Large intestine (tissue), 3 donors: ENCODE results near the gene PCBP3. TPM values are rescaled to one million over a fixed set of nuclear protein-coding genes. Genes with fewer than 3 reads are reported as not detected.

Source experiments
- DNase-seq, 2 donors: peaks; one replicate each; pipeline versions ENCODE4 v3.0.0 to v3.0.0-alpha.2; 2013
- H3K27ac ChIP-seq: one replicate; pipeline ENCODE4 v1.5.1; 2013; ENCODE audit warnings: low read length
- H3K27me3 ChIP-seq: 2 replicates; pipeline ENCODE4 v1.6.1; 2013; ENCODE audit warnings: low read length; ENCODE audit not compliant: control insufficient read depth, insufficient read depth
- H3K36me3 ChIP-seq: 2 replicates; pipeline ENCODE4 v1.6.1; 2013; ENCODE audit warnings: low read length; ENCODE audit not compliant: control insufficient read depth, insufficient read depth
- H3K4me1 ChIP-seq: one replicate; pipeline ENCODE4 v1.6.1; 2013; ENCODE audit warnings: low read length; ENCODE audit not compliant: control insufficient read depth, insufficient read depth
- H3K4me3 ChIP-seq: one replicate; pipeline ENCODE4 v1.5.1; 2013; ENCODE audit warnings: low read length
- H3K9me3 ChIP-seq: one replicate; pipeline ENCODE4 v1.6.1; 2013; ENCODE audit warnings: mild to moderate bottlenecking, low read depth, low read length, moderate library complexity; ENCODE audit not compliant: control insufficient read depth
- WGBS: methylation state at CpG from one replicate; pipeline ENCODE4 v1.1.5; 2013; ENCODE audit warnings: low lambda C conversion rate; ENCODE audit not compliant: insufficient coverage; 5-methylcytosine and 5-hydroxymethylcytosine counted together
- polyA plus RNA-seq: library from polyadenylated mRNA; unstranded; fragments of 120-200 nt; gene quantifications from one replicate; pipeline ENCODE4 v1.2.1, GENCODE V29; 2013

PCBP3 gene
- polyA plus RNA-seq, 1 donor: 7.4 TPM

DNA sequence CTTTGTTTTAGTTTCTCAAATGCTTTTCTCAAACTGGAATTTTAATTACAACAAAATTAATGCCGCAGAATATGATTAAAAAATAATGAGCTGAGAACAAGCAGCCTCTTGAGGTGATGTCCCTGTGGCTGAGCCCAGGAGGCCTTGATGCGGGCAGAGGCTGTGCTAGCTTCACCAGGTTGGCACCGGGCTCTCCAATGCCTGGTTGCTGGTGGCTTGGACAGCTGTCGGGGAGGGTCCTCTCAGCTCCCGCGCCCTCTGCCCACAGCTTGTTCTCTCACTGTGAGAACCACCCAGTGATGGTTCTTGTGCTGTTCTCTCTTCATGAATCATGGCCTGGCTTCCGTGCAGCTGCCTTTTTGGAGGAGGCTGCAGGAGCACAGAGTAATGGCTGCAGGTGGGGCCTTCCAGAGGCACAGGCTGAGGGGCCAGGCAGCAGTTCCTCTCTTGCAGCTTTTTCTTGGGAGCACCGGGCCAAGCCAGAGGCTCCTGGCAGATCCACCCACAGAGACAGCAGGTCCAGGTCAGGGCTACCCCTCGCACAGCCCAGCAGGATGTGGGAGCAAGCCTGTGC is 156.3 kb downstream of the PCBP3 start:
- Histone ChIP-seq H3K9me3 (no peaks in the 10 kb centered on the region), H3K27me3 (no peaks in the 10 kb centered on the region), H3K27ac (no peak overlapping the region), H3K36me3 (no peaks in the 10 kb centered on the region), H3K4me3 (no peak overlapping the region), H3K4me1 (peaks cover 4% of the 10 kb centered on the region)
- DNase-seq: no peak
- no CpG with 5 or more reads among the region's 9 CpGs for WGBS

DNA sequence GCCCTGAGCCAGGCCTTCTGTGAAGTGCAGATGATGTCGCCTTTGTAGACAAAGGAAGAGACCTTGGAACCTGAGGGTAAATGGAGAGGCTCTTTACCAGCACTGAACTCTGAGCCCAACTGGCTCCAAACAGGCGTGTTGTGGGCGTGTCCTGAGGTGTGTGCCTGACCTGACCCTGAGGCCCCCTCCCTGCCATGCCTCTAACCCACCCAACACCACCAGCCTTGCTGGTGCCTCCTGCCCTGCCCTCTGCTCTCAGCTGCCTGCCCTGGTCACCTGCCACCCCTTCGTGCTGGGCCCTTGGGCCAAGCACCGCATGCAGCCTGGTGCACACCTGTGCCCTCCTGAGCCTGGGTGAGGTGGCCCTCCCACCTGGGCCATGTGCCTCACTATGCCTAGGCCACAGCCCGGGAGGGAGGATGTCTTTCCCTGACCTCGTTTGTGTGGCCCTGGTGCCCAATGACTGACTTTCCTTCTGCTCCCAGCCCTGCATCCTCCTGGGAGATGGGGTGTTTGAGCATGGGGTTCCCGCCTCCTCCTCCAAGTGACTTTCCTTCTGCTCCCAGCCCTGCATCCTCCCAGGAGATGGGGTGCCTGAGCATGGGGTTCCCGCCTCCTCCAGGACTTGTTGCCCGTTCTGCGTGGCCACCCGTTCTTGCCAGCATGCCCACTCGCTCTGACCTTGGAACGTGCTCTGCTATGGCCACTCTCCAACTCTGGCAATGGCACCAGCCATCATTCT is 157.0 kb downstream of the PCBP3 start:
- H3K4me3 ChIP-seq: no peak overlapping the region
- WGBS: no CpG with 5 or more reads among the region's 14 CpGs
- no peaks in the 10 kb centered on the region for H3K36me3 ChIP-seq
- H3K9me3 ChIP-seq: no peaks in the 10 kb centered on the region
- DNase-seq: peak; percentile 29 to 57
- peaks cover 4% of the 10 kb centered on the region for H3K4me1 ChIP-seq
- no peaks in the 10 kb centered on the region for H3K27me3 ChIP-seq
- no peak overlapping the region for H3K27ac ChIP-seq

DNA sequence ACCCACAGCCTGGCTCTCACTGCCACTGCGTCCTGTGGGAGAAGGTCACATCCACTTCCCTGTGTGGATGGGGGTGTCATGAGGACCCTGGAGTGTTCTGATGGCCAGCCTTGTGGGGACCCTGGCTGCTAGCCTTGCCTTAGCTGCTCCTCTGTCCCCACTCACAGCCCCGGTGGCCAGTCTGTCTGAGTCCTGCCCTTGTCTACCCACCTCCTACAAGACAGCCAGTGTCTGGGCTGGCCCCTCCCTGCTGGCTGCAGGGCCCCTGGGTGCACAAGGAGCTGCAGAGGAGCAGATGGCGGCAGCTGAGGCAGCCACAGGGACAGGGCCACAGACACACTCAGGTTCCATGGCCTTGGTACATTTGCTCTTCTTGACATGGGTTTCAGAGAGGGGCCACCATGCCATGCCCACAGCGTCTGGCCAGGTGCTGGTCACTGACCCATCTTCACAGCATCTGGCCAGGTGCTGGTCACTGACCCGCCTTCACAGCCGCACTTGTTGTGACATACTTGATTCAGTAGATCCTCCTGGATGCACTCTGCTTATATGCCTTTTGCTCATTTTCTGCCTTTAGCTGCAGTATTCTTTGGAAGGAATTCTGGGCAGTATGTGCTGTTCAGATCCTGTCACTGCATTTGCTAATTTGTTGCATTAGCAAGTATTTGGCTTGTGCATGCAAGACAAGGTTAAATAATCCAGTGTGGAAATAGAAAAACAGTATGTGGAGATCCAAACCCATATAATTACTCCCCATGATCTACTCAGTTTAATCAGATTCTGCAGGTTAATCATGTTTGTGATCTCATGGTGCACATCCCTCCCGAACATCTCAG is 157.8 kb downstream of the PCBP3 start:
- Histone ChIP-seq H3K27me3 (no peaks in the 10 kb centered on the region), H3K9me3 (no peaks in the 10 kb centered on the region), H3K36me3 (no peaks in the 10 kb centered on the region), H3K27ac (no peak overlapping the region), H3K4me1 (peaks cover 4% of the 10 kb centered on the region), H3K4me3 (no peak overlapping the region)
- no CpG with 5 or more reads among the region's 7 CpGs for WGBS
- DNase-seq: no peak

DNA sequence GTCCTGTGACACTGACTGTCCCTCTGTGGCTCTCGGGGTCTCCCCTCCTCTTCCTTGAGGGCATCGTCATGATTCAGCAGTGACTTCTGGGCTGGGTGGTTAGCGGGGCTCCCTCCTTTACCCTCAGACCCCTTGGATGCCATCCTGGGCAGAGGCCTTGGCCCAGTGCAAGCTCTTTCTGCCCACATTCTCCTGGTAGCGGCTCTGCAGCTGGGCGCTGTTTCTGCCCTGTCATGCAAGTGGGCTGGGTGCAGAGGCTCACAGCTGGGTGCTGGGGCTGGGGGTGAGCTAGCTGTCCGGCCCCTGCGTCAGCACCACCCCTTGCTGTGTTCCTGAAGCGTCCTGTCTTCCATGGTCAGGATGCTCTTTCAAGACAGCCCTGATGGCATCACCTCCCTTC is 158.5 kb downstream of the PCBP3 start:
- no peak overlapping the region for H3K27ac ChIP-seq
- WGBS: no CpG with 5 or more reads among the region's 8 CpGs
- H3K27me3 ChIP-seq: no peaks in the 10 kb centered on the region
- no peaks in the 10 kb centered on the region for H3K36me3 ChIP-seq
- no peak overlapping the region for H3K4me3 ChIP-seq
- no peaks in the 10 kb centered on the region for H3K9me3 ChIP-seq
- H3K4me1 ChIP-seq: peaks cover 4% of the 10 kb centered on the region
- DNase-seq: no peak

DNA sequence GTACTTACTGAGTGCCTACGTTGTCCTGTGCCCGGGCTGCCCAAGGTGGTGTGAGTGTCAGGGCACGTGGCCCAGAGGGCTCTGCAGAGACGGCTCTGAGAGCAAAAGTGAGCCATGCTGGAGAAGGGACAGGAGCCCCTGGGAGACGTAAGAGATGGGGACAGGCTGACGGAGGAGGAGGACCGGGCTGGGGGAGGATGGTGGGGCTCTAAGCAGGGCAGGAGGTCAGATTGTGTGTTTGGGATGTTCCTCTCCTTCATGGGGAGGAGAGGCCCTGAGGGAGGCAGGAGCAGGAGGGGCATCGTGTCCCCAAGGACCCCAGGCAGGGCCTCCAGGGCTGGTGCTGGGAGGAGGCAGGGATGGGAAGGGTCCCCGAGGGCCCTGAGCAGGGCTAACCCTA is 158.9 kb downstream of the PCBP3 start:
- DNase-seq: no peak
- no peaks in the 10 kb centered on the region for H3K36me3 ChIP-seq
- H3K4me3 ChIP-seq: no peak overlapping the region
- H3K4me1 ChIP-seq: peaks cover 4% of the 10 kb centered on the region
- no peaks in the 10 kb centered on the region for H3K9me3 ChIP-seq
- H3K27ac ChIP-seq: no peak overlapping the region
- no CpG with 5 or more reads among the region's 9 CpGs for WGBS
- H3K27me3 ChIP-seq: no peaks in the 10 kb centered on the region

DNA sequence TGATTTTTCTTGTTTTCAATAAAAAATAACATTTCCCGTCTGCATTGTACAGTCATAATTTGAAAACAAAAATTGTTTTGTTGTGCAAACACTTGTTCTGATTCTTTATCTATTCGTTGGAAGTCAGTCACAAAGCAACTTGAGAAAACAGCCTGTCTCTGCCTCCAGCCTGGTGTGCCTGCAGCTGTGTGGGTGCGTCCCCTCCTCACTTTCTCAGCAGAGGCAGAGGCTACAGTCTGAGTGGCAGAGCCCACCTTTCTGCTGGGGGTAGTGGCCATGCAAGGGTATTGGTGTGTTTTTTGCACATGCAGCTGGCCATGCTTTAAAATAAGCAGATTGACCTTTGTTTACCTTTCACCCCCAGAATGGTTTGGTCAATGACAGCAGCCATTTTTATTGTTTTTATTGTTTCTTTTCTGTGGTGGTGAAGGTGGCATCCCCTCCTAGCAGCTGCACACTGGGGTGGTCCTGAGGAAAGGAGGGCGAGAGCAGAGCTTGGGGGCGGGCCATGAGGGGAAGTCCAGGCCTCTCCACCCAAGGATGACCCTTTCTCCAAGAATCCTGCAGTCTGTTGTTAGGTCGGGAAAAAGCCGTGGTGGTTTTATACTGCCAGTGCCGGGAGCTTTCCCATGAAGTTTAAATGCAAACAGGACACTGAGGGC is 159.6 kb downstream of the PCBP3 start:
- no peaks in the 10 kb centered on the region for H3K27me3 ChIP-seq
- no peaks in the 10 kb centered on the region for H3K9me3 ChIP-seq
- peaks cover 4% of the 10 kb centered on the region for H3K4me1 ChIP-seq
- no peak overlapping the region for H3K4me3 ChIP-seq
- H3K27ac ChIP-seq: no peak overlapping the region
- WGBS: 62% methylated on average over 2 of the region's 8 CpGs
- no peaks in the 10 kb centered on the region for H3K36me3 ChIP-seq
- no peak for DNase-seq

DNA sequence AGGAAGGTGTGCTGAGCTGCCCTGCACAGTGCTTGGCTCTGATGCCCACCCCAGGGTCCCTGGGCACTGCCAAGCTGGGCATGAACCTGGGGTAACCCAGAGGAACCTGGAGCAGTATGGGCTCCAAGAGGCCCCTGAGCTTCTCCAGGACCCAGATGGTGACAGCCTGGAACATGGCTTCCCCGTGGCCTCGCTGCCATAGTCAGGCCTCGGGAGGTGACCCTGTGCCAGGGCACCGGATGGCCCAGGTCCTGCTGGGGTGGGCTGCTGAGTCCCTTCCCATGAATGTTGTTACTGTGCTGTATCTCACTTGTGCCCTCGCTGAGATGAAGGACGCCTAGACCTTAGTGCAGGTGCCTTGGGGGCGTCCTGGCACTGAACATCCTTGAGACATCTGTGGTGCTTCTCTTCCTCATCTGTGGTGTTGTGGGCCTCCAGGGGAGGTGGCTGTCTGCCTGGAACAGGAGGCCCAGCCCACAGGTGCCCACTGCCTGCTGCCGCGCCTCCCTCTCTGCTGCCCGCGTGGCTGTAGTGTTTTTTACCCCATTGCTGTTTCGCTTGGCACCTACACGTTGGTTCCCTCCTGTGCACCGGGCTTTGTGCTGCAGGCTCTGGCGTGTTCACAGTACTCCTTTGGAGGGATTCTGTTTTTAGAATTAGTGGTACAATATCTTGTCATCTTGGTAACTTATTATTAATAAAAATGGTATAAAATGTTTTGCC is 160.3 kb downstream of the PCBP3 start:
- Histone ChIP-seq H3K9me3 (no peaks in the 10 kb centered on the region), H3K36me3 (no peaks in the 10 kb centered on the region), H3K27me3 (no peaks in the 10 kb centered on the region), H3K27ac (no peak overlapping the region), H3K4me3 (no peak overlapping the region), H3K4me1 (peaks cover 4% of the 10 kb centered on the region)
- WGBS: no CpG with 5 or more reads among the region's 15 CpGs
- no peak for DNase-seq

DNA sequence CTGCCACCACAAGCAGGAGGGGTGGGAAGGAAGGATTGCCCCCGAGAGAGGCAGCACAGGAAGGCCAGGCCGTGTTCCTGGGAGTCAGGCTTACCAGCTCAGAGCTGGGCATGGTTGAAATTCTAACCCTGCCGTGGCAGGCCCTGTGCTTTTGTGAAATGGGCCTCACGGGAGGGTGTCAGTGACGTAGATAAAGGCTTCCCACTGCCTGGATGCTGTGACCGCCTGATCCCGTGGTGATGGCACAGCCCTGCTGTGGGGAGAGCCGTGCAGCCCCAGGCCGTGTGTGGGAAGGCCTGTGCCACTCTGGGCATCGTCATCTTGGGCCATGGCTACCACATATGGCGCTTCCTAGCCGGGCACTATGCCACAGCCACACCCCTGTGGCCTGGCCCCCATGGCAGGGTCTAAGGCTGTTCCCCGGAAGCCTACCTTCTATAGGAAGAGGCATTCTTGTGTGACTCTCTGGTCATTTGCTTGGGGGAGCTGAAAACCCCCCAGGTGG is 161.3 kb downstream of the PCBP3 start:
- Histone ChIP-seq H3K4me3 (no peak overlapping the region), H3K4me1 (peaks cover 2% of the 10 kb centered on the region)
- WGBS: 80% methylated on average over 1 of the region's 13 CpGs

DNA sequence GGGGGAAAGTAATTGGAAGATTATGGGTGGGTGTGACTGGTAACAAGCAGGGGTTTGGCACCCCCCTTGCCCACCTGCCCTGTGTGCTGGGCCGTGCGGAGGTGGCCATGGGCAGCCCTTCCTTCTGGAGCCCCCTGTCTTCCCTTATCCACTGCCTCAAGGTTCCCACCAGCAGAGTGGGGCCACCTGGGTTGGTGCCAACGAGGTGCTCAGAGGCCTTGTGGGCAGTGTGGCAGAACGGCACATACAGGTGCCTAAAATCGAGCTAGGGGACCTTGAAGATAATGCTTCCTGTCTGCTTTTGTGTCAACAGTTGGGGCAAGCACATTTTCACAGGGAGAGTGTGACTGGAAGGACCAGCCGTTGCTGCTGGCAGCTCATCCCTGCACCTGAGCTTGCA is 161.8 kb downstream of the PCBP3 start:
- Histone ChIP-seq H3K4me3 (no peak overlapping the region), H3K4me1 (no peaks in the 10 kb centered on the region), H3K27me3 (no peaks in the 10 kb centered on the region), H3K9me3 (no peaks in the 10 kb centered on the region), H3K27ac (no peak overlapping the region), H3K36me3 (no peaks in the 10 kb centered on the region)
- DNase-seq: no peak
- no CpG with 5 or more reads among the region's 6 CpGs for WGBS

More for the DNA sequence above, 161.3 kb downstream of the PCBP3 start:
- no peak for DNase-seq
- Histone ChIP-seq H3K27ac (no peak overlapping the region), H3K36me3 (no peaks in the 10 kb centered on the region), H3K9me3 (no peaks in the 10 kb centered on the region), H3K27me3 (no peaks in the 10 kb centered on the region)
